HG03457 (cell line): ENCODE results near the gene PHACTR1.
"Not testable (repeated sequence)": the region's sequence is repeated elsewhere in the genome, so short reads cannot be mapped to it uniquely, and the experiment has no call there.

Experiments used
- ATAC-seq: cut with Tn5 transposase; IDR thresholded peaks from one replicate; pipeline ENCODE4 v1.9.1; 2021; ENCODE audit warnings: moderate number of reproducible peaks; ENCODE audit not compliant: unreplicated experiment

Gene PHACTR1

DNA sequence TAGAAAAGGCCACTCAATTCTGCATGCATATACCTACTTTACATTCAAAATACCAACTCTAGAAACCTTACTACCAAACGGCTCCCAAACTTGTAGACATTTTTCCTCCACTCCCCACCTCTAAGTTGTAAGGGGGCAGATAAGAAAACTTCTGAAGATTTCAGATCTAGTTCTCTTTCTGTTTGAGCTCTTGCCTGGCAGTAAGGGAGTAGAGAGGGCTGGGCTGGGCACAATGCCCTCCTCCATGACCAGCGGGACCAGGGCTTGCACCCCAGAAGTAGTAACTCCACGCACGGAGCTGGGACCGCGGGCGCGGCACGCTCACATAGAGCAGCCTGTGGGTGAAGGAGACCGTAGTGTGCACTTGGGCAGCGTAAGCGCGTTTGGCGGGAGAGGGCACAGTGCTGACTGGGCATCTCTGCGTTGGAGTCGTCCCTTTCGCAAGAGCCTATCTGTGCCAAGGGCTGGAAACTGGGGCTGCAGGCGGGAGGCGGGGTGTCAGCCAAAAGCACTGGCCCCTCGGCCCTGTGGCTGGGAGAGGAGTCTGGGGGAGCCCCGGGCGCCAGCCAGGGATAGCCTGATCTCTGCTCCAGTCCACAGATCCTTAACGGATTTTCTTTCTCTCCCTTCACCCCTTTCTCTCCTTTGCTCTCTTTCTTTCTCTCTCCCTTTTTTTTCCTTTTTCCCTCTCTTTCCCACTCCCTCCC, 32.4 kb downstream of the PHACTR1 start:
- no peak for ATAC-seq

DNA sequence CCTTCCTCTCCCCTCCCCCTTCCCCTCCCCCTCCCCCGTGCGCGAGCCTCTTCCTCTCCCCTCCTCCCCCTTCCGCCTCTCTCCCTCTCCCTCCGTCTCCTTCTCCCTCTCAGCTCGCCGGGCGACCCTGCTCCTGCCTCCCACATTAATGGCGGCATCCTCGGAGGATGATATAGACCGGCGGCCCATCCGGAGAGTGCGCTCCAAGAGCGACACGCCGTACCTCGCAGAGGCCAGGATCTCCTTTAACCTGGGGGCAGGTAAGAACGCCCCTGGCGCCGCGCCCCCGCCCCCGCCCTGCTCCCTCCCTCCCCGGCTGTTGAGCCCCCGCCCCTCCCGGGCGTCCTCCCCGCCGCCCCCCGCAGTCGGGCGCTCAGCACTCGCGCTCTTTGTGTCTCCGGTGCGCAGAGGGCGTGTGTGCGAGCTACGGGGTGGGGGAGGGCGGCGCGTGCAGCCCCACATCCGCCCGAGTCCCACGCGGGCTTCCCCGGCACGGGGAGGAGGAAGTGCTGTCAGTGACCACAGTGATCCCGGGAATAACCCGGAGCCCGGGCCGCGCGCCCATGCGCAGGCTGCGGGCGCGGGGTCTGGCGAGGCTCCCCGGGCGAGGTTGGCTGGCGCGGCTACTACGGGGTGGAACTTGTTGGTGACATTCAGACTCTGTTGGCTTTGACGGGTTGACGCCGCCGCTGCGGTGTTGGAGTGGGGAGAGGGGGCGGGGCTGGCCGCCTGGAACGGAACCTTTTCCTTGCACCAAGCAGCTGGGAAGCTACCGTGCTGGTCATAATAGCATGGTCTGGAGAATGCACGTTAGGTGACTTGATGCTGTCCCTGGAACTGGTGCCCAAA, 33.2 kb downstream of the PHACTR1 start:
- no peak for ATAC-seq

DNA sequence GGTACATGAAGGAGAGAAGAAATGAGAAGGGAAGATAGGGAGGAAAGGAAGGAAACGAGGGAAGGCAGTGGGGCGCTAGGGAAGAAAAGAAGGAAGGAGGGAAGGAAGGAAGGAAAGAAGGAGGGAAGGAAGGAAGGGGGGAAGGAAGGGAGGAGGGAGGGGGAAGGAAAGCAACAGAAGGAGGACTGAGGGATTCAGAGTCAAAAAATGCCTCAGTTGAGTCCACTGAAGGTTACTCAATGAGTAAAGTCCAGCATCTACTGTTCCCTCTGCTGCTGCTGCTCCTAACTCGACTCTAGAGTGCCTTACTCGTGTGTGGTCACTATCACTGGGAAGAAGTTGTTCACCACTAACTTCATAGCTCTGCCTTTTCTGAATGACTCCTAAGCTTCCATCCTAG, 33.8 kb downstream of the PHACTR1 start:
- ATAC-seq: no peak

DNA sequence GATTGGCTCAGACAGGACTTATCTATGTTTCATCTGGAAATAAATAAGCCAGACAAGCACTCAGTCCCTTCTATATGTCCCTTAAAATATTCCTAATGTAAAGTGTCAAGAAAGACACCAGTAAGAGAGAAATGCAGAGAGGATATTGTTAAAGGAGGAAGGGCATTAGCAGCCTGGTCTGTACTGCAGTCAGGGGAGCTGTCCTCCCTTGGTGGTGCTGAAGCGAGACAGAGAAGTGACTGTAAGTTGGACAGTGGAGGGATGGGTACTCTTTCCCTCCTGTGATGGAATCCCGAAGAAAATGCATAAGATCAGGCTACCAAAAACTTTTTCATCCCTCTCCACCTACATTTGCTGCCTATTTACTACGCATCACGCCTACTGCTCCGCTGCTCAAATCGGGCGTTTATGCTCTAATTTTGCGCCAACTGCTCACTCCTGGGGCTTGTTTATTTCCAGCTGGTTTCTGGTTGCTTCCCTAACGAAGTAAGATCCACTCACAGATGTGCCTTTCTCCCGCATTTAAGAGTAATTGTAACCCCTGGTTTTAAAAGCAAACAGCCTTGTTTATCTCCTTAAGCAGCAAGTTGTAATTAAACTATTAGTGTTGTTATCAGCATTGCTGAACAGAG, 35.2 kb downstream of the PHACTR1 start:
- ATAC-seq: no peak

DNA sequence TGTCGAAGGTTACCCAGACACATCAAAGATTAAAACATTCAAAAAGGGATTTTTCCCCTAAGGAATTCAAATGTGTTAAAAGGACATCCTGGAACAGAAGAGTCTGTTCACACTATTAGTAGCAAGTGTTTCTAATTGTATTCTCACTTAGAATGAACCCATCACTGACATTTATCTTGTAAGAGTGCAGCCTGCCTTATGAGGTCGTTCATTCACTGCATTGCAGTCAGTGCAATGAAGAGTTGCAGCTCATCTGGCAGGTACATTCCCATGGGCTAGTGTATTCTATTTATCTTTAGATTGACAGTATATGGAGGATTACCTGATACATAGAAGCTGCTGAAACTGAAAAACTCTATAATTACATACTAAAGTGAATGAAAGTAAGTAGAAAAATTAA, 36.5 kb downstream of the PHACTR1 start:
- ATAC-seq: no peak

DNA sequence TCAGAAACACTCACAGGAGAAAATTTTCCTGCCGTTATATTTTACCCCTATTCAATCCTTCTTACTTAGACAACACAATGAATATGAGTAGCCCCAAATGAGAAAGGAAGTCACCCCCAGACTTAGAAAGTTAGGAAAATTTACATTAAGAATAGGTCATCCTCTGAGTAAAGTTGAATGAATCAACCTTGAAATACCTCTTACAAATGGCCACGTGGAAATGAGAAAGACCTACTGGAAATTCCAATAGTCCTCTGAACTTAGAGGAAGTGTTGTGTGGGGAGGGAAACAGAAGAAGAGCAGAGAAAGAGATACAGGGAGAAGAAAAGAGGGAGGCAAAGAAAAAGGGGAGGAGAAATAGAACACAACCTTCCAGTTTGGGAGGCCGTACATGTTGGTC, 43.7 kb downstream of the PHACTR1 start:
- no peak for ATAC-seq

DNA sequence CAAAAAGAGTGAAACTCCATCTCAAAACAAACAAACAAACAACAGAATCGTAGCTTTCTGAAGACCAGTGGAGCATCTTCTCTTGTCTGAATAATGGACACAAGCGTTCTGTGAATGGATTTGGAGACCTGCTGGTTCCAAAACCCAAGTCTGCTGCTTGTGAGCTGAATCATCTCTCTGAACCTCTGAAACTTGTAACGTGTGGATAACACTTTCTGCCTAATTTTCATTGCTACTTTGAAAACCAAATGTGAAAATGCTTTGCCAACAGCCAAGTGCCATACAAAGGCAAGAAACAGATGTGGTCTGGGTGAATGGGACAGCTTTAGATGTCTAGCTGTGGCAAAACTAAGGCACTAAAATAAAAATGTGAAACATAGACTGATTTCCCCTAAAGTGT, 44.3 kb downstream of the PHACTR1 start:
- no peak for ATAC-seq

DNA sequence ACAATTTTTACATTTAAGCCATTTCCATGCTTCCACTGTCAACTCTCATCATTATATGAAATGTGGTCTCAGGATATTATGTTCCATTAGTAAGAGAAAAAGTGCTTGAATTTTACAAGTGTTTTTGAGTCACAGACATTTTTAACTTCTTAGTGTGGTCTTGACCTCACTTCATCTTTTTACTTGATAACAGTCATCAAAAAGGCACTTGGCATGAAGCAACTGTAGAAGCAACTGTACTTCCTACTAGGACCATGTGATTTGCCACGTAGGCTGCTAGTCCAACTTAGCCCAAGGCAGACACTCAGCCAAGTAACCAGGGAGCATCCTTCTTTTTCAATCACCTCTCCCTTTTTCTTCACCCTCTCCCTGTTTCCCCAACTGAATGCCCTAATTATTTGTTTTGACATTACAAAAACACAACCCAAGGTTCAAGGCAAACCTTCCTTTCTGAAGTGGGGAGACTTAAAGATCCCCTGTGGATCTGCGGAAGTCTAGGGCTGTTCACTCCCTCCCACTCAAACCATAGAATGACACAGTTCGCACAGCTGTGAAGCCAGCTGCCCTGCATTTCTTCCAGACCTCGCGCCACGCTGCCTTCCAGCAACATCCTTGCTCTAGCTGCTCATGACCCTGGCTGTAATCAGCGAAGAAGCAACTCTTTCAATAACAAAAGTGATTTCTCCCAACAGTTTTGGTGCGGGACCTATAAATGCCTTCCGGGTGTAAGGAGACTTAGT, 45.0 kb downstream of the PHACTR1 start:
- ATAC-seq: no peak

DNA sequence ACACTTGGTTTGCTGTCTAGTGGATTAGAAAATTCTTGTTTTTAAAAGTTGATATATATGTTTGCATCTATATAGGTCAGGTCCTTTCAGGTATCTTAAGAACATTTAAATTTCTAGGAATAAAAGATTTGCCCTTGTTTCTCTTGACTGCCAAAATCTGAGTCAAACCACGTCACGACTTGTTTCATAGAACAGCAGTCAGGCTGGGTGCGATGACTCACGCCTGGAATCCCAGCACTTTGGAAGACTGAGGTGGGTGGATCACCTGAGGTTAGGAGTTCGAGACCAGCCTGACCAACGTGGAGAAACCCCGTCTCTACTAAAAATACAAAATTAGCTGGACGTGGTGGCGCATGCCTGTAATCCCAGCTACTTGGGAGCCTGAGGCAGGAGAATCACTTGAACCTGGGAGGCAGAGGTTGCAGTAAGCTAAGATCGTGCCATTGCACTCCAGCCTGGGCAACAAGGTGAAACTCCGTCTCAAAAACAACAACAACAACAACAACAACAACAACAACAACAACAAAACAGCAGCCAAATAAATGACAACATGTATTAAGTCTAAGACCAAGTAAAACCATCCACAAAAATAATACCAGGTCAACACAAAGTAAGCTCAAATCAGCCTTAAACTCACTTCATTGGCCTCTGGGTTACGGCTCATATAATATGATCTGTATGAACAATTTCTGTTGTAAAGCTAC, 46.3 kb downstream of the PHACTR1 start:
- not testable (repeated sequence) for ATAC-seq

DNA sequence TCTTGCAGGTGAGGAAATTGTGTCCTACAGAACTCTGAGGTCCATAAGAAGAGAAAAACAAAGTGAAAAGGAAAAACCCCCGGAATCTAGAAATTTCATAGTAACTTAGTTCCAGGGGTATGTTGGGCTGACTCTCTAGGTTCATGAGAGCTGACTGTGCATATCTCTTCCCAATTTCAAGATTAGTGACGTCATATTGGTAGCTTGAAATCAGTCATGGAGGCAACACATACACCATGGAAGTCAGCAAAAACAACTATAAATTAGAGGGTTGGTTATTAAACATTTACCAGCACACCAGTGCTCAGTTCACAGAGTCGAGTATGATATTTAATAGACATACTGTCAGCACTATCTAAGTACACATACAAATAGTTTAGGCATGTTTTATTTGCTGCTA, 49.8 kb downstream of the PHACTR1 start:
- no peak for ATAC-seq

DNA sequence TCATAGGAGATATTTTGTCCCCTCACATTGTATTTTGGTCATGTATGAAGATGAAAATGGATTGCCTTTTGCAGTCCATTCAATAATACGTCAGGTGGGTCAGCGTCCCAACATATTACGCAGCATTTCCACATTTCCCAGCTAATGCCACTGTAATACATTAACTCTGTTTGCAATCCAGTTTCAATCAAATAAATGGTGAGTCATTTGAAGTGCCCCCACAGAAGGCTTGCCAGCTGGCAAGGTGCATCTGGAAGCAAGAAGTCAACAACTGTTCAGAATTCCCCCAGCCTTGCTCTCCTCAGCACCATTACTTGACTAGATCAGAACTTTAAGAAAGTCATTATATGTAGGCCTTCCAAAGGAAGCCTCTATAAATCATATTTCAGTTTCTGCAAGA, 50.4 kb downstream of the PHACTR1 start:
- no peak for ATAC-seq

DNA sequence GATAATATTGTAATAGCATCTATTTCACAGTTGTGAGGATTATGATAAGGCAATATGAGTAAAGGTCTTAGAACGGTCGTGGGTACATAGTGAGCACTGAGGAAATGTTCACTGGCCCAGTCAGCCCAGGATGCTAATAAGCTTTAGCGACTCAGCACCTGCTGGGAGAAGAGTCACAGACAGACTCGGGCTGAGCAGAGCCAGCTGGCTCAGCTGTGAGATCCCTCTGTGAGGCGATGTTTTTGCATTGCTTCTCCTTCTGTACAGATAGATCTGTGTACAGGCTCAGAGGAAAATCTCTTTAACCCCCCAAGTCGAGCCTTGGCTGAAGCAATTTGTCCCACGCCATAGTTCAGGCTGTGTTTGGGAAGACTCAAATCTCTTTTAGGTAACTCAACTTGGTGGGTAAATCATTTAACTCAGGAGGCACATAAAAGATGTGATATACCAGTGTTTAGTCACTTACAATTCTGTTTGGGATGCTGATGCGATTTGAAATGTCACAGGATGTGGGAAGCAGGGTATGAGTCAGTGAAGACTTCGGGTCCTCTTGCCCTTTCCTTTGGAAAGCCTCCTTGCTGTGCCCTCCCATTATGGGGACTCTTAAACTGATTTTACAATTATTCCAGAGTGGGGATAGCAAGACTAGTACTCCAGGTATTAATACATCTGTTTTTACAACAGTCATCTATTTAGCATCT, 53.1 kb downstream of the PHACTR1 start:
- ATAC-seq: no peak

DNA sequence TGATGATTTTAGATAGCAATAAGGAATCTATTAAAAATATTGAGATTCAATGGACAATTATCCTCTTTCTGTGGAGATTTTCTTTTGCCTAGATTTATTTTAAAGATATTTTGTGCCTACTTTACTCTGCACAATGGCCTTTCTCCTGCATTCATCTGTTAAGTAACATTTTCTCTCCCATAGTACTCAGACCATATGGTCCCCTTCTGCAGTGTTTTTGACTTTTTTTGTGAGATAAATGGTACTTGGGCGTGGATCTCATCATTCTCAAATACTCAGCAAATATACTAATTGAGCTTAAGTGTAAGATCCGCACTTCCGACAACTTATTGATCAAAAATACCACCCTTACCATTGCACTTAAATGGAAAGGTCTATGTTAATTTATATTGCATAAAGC, 55.8 kb downstream of the PHACTR1 start:
- ATAC-seq: no peak

DNA sequence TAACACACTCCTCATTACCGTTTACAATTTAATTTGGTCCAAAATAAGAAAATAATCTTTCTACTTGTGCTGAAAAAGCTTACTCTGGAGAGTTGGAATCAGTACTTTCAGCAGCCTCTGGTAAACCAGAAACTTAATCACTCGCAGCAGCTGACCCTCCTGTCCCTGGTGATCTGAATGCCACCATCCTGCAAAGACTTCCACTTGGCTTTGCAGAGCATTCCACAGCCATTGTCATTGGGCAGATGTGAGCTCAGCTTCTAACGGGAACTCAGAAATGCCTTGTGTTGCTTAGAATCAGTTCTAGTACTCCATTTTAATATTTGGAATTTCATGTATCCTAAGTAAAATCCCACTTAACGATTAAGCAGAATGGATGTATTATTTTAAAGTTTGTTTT, 59.7 kb downstream of the PHACTR1 start:
- ATAC-seq: no peak

DNA sequence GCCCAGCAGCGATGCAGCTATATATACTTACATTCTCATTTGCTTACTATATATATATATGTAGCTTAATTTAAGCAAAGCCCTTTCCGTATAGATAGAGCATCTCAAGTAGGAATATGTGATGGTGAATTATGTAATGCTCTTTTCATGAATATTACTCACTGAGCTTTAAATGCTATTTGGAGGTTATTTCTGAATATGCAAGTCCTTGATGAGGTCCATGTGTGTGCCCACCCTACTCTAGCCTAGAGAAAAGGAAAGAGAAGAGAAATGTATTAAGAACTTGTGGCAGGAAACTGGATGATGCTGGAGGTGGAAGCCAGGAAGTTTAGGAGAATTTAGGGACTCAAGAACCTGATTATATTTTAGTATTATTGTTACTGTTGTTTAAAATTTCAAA, 63.2 kb downstream of the PHACTR1 start:
- ATAC-seq: no peak

DNA sequence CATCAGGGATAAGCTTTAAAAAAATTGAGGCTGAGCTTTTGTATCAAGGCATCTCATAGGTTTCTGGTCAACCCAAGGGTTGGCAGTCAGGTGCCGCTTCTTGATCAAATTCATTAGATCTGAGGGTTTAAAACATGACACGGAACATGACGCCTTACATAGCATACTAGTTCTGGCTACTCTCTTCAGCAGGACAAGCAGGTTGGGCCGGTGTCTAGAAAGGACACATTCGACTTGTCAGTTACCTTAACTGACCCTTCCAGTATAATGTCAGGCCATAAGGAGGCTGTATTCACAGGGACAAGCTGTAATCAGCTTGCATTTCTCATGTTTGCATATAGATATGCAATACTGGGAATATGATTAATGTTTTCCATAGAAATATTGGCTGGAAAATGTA, 65.6 kb downstream of the PHACTR1 start:
- no peak for ATAC-seq

DNA sequence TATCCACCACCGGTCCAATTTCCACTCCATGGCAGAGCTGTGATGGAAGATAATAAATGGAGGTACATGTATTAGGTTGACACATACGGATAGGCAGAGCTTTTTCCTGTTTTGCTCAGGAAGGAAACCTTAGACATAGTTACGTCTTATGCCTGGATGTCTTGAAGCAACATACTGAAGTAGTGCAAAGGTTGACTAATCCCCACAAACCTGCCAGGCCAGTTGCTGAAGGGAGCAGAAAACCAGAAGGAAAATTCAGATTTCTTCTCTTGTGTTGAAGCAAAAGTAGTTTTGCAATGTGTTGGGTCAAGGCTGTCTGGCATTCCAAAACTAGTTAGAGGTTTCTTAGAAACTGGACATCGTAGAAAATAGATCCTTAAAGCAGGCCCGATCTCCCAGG, 68.7 kb downstream of the PHACTR1 start:
- no peak for ATAC-seq

DNA sequence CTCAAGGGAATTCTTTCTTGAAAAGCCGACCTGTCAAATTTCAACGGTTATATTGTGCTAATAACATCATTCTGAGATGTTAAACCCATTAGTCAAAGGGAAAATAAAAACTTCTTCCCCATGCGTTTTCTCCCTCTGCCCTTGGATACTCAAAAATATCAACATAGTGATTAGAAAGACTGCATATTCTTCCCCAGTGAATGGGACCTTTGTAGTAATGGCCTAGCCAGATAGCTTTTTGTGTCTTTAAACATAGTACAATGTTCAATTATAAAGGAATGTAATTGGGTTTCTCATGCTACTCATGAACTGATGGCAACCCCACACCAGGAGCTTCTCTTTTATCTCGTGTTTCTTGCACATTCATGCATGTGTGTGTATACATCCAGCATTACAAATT, 69.4 kb downstream of the PHACTR1 start:
- ATAC-seq: no peak

DNA sequence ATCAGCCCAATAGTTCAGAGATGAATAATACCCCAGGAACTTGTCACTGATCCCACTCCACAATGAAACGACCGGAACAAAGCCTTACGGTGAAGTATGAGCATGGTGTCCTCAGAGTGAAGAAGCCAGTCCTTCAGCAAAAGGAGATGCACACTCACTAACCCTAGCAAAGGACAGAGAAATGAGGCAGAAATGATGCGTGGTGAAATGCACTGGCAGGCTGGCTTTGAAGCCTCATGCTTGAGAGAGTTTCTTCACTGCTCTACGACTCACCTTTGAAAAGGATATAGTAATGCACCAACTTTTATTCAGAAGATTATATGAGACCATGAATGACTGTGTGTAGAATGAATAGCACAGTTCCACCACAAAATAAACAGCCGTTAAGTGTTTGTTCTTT, 74.8 kb downstream of the PHACTR1 start:
- ATAC-seq: no peak

DNA sequence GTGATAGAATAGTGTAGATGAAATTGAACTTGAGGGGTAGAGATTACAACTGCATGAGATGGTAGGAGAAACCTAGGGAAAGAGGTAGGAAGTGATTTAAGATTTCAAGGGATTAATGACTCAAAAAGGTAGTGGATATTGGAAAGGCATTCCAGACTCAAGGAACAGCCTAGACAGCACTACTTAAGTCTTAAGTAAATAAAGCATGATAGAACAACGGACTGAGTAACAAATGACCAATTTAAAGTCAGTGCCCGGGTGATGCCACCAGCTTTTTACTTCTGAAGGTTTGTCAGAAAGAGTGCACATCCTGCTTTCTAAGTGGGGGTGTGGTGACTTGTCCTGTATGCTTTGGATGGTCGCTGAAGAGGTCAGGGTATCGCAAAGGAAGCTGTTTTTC, 81.8 kb downstream of the PHACTR1 start:
- ATAC-seq: no peak
